NK-92 (cell line): ENCODE measurements around the gene RNF157.

Experiments
- DNase-seq: peaks from one replicate; lab custom pipeline; 2025; ENCODE audit not compliant: unreplicated experiment; lab: John Stamatoyannopoulos, UW

Gene RNF157

DNA sequence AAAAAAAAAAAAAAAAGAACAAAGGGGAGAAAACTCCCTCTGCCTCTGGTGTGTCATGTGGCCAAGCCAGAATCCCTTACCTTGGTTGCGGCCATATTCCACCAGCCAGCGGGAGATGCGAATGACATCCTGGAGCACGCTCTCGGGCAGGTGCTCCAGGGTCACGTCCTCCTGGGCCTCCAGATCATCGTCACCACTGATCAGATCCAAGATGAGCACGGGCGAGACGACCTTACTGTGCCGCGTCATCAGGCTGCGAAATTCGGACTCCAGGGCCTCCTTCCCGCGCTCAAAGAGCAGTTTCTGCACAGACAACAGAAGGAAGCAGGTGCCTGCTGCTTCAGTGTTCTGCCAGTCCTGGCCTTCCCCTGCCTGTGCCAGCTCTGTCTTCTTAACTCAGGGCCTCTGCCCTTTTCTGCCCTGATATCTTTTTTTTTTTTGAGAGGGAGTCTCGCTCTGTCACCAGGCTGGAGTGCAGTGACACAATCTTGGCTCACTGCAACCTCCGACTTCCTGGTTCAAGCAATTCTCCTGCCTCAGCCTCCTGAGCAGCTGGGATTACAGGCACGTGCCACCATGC, 142.5 kb downstream of the RNF157 start:
- no peak for DNase-seq

DNA sequence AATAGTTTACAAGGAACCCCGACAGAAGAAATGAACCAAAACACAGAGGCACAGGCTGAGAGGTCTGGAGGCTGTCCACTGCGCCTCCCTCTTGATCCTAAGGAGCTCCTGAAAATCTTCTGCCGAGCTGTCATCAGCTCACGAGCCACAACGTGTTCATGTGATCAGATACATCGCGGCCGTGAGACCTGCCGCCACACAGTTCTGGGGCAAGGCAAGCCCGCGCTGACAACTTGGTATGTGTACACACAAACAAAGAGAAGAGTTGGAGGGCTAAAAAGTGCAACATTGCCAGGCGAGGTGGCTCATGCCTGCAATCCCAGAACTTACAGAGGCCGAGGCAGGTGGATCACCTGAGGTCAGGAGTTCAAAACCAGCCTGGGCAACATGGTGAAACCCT, 144.3 kb downstream of the RNF157 start:
- DNase-seq: no peak

DNA sequence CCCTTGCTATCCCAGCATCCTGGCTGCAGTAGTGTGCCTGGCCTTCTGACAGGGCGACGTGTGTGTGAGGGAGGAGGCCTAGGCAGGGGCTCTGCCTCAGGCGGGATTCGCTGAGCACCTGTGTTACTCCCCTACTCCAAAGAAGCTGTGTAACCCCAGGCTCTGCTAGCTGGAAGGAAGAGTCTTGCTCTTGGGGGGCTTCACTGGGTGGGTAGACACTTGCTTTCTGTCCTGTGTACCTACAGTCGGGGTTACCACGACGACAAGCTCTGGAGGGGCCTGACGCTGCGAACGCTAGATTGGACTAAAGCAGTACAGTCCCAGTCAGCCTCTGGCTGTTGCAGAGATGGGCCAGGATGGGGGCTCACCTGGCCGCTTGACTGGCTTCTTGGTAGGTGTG, 146.2 kb downstream of the RNF157 start:
- no peak for DNase-seq

DNA sequence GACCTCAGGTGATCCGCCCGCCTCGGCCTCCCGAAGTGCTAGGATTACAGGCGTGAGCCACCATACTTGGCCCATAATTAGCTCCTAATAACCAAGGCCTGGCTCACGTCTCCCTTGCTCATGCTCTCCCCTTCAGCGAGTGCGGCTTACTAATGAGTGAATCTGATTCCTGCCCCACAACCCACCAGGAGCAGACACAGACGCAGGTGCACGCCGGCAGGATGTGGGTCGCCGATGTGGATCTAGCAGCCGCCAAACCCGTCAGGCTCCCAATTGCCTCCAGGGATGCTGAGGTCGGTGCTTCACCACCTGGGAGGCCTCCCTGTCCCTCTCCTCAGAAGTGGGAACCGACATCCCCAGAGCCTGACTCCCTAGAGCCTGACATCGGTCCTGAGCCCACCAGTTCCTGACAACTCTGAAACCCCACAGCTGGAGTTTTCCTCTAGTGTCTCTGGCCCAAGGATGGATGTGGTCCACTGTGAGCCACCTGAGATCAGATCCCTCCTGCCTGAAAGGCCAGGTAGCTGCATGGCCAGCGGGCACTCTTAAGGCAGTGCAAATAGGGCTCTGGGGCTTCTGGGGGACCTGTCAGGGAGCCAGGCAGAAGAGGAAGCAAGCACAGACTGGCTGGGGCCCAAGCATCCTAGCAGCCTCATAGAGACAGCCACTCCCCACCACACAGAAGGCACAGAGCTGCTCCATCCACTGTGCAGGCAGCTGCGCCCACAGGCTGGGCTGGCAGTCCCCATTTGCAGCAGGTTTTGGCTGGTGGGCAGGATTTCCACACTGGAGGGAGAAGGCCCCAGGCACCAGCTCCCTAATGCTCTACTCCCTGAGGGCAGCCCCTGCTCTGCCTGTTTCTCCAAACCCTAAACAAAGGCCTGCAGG, 147.5 kb downstream of the RNF157 start:
- DNase-seq: no peak
